BJ (cell line): Measurements from ENCODE around the gene RAB3IL1. TPM values are rescaled to one million over a fixed set of nuclear protein-coding genes. Genes with fewer than 3 reads are reported as not detected.

Source experiments
- CTCF ChIA-PET: fragments of 350-600 bp; formaldehyde crosslinking; extraction: SDS; loops from one replicate; lab custom pipeline; 2021; ENCODE audit warnings: antibody characterized with exemption, inconsistent platforms; lab: Yijun Ruan, JAX
- POLR2A ChIA-PET: fragments of 300-600 bp; sonication (Branson Sonifier 250); formaldehyde crosslinking; extraction: SDS; loops from one replicate; lab custom pipeline; 2021; ENCODE audit warnings: antibody characterized with exemption; lab: Charles Lee
- DNase-seq: peaks from one replicate; pipeline ENCODE4 v3.0.0-alpha.2; 2011; ENCODE audit warnings: low read depth
- H3K27me3 ChIP-seq: 2 replicates; pipeline ENCODE4 v1.6.0; 2011; ENCODE audit warnings: low read length; ENCODE audit not compliant: control insufficient read depth, insufficient read depth
- H3K36me3 ChIP-seq: 2 replicates; pipeline ENCODE4 v1.5.1; 2011; ENCODE audit warnings: low read length; ENCODE audit not compliant: control insufficient read depth, insufficient read depth
- H3K4me3 ChIP-seq: 2 replicates; pipeline ENCODE4 v1.5.1; 2011; ENCODE audit warnings: low read depth, mild to moderate bottlenecking, control low read depth, low read length
- CTCF ChIP-seq: IDR thresholded peaks from 2 replicates; pipeline ENCODE4 v1.5.1; 2011; ENCODE audit warnings: low read depth, mild to moderate bottlenecking, control low read depth, inconsistent platforms, low read length, moderate library complexity; ENCODE audit not compliant: insufficient read depth
- polyA plus RNA-seq: library from polyadenylated mRNA; depleted of rRNA; stranded (reverse); fragments of >200 nt; gene quantifications from 2 replicates; pipeline ENCODE4 v1.2.3, GENCODE V29; 2011

RAB3IL1 gene
- polyA plus RNA-seq, 1 experiment: 15.1 TPM

- DNase-seq: no peak
Measured at GRCh38 chr11:61855939-61856680, 61.3 kb downstream of the RAB3IL1 start.

GRCh38 chr11:61854966-61855714 is 62.2 kb downstream of the RAB3IL1 start:
- H3K36me3 ChIP-seq: peaks cover 43% of the 10 kb centered on the region
- H3K4me3 ChIP-seq: no peak overlapping the region
- no peak for TF ChIP-seq CTCF
- H3K27me3 ChIP-seq: no peaks in the 10 kb centered on the region
- no peak for DNase-seq
- CTCF ChIA-PET: interaction anchor here (0.9 kb wide), 1 partner anchor 15 kb away, joined by 4 read pairs; no protein-coding TSS in a partner anchor
- POLR2A ChIA-PET: no interaction called here

More at GRCh38 chr11:61855939-61856680, 61.3 kb downstream of the RAB3IL1 start:
- ChIA-PET CTCF (interaction anchor here (0.7 to 1.4 kb wide), 2 partner anchors 14 to 59 kb away, joined by 3 read pairs; no protein-coding TSS in a partner anchor), POLR2A (no interaction called here)
- Histone ChIP-seq H3K36me3 (peaks cover 44% of the 10 kb centered on the region), H3K4me3 (no peak overlapping the region), H3K27me3 (no peaks in the 10 kb centered on the region)
- TF ChIP-seq CTCF: no peak

GRCh38 chr11:61854206-61854895 is 63.0 kb downstream of the RAB3IL1 start:
- CTCF ChIA-PET: interaction anchor here (0.9 to 1.3 kb wide), 2 partner anchors 16 to 24 kb away, joined by 3 to 4 read pairs; no protein-coding TSS in a partner anchor
- H3K36me3 ChIP-seq: peaks cover 47% of the 10 kb centered on the region
- no peak overlapping the region for H3K4me3 ChIP-seq
- H3K27me3 ChIP-seq: no peaks in the 10 kb centered on the region
- no peak for TF ChIP-seq CTCF
- no peak for DNase-seq
- POLR2A ChIA-PET: no interaction called here

GRCh38 chr11:61853698-61854169 is 63.6 kb downstream of the RAB3IL1 start:
- POLR2A ChIA-PET: no interaction called here
- Histone ChIP-seq H3K27me3 (no peaks in the 10 kb centered on the region), H3K4me3 (no peak overlapping the region), H3K36me3 (peaks cover 47% of the 10 kb centered on the region)
- TF ChIP-seq CTCF: no peak
- CTCF ChIA-PET: interaction anchor here (1.3 kb wide), 1 partner anchor 23 kb away, joined by 3 read pairs; no protein-coding TSS in a partner anchor
- DNase-seq: no peak

GRCh38 chr11:61851900-61852295 is 65.5 kb downstream of the RAB3IL1 start:
- Histone ChIP-seq H3K36me3 (peaks cover 50% of the 10 kb centered on the region), H3K27me3 (no peaks in the 10 kb centered on the region), H3K4me3 (no peak overlapping the region)
- ChIA-PET POLR2A (no interaction called here), CTCF (no interaction called here)
- DNase-seq: no peak
- no peak for TF ChIP-seq CTCF
